ENCODE measurements around the gene CCDC160.

DNA sequence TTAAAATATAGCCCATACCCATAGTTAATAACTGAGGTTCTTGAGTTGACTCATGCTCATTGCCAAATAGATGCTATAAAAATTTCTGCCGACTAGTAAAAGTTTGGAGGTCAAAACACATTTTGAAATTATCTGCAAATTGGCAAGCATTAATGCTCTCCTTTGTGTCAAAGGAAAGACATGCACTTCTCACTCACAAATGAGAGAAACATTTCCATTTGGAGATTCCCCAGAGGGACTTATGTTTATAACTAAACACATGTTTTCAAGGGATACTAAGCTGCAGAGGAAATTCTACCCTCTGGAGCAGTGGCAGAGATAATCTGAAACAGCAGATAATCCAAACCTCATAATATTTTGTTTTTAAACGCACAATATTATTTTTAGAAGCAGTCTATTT, 45.7 kb upstream of the CCDC160 start:
- no peak for TF ChIP-seq CREB1 (IDR thresholded peaks at IDR 0.05; ENCODE audit: low read depth)
- no peak for TF ChIP-seq RAD21 (IDR thresholded peaks at IDR 0.05; ENCODE audit: low read depth)
- TF ChIP-seq, protein P1, sequence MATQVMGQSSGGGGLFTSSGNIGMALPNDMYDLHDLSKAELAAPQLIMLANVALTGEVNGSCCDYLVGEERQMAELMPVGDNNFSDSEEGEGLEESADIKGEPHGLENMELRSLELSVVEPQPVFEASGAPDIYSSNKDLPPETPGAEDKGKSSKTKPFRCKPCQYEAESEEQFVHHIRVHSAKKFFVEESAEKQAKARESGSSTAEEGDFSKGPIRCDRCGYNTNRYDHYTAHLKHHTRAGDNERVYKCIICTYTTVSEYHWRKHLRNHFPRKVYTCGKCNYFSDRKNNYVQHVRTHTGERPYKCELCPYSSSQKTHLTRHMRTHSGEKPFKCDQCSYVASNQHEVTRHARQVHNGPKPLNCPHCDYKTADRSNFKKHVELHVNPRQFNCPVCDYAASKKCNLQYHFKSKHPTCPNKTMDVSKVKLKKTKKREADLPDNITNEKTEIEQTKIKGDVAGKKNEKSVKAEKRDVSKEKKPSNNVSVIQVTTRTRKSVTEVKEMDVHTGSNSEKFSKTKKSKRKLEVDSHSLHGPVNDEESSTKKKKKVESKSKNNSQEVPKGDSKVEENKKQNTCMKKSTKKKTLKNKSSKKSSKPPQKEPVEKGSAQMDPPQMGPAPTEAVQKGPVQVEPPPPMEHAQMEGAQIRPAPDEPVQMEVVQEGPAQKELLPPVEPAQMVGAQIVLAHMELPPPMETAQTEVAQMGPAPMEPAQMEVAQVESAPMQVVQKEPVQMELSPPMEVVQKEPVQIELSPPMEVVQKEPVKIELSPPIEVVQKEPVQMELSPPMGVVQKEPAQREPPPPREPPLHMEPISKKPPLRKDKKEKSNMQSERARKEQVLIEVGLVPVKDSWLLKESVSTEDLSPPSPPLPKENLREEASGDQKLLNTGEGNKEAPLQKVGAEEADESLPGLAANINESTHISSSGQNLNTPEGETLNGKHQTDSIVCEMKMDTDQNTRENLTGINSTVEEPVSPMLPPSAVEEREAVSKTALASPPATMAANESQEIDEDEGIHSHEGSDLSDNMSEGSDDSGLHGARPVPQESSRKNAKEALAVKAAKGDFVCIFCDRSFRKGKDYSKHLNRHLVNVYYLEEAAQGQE (IDR thresholded peaks at IDR 0.05; ENCODE audit: low read depth) = no peak
- TF ChIP-seq, protein P2, sequence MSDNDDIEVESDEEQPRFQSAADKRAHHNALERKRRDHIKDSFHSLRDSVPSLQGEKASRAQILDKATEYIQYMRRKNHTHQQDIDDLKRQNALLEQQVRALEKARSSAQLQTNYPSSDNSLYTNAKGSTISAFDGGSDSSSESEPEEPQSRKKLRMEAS (IDR thresholded peaks at IDR 0.05) = no peak
- TF ChIP-seq, protein P3, sequence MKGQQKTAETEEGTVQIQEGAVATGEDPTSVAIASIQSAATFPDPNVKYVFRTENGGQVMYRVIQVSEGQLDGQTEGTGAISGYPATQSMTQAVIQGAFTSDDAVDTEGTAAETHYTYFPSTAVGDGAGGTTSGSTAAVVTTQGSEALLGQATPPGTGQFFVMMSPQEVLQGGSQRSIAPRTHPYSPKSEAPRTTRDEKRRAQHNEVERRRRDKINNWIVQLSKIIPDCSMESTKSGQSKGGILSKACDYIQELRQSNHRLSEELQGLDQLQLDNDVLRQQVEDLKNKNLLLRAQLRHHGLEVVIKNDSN (IDR thresholded peaks at IDR 0.05) = no peak
- no peak for TF ChIP-seq EGR1 (IDR thresholded peaks at IDR 0.05)
- no peak for TF ChIP-seq EP300 (IDR thresholded peaks at IDR 0.05; ENCODE audit: borderline replicate concordance)
- no peak for TF ChIP-seq TAF1 (IDR thresholded peaks at IDR 0.05; ENCODE audit: low read depth)
- no peak for TF ChIP-seq CEBPB (IDR thresholded peaks at IDR 0.05)
- TF ChIP-seq FOXM1 (IDR thresholded peaks at IDR 0.05; ENCODE audit: borderline replicate concordance, low read depth) = no peak
- no peak for TF ChIP-seq ZBTB7A (IDR thresholded peaks at IDR 0.05; ENCODE audit: low read depth)
- no peak for TF ChIP-seq NFIC (IDR thresholded peaks at IDR 0.05)
- TF ChIP-seq TEAD4 (IDR thresholded peaks at IDR 0.05) = no peak
- no peak for TF ChIP-seq YY1 (IDR thresholded peaks at IDR 0.05; ENCODE audit: low read depth)
